ENCODE data around the gene TULP1.
A peak's percentile ranks its signal among the peaks of the same experiment; 100 is the strongest.

The TULP1 gene

GRCh38 chr6:35454391-35455110, 58.1 kb downstream of the TULP1 start:
- DNase-seq = no peak

GRCh38 chr6:35453236-35453635, 59.5 kb downstream of the TULP1 start:
- DNase-seq = no peak

GRCh38 chr6:35452183-35453090, 60.3 kb downstream of the TULP1 start, which contains the start of gene FANCE:
FANCE (plus strand) TSS chr6:35452338; CDS start chr6:35452546, 208 bp downstream.
- peak; percentile 62 to 83 for DNase-seq

- DNase-seq = no peak
Observed at GRCh38 chr6:35451354-35452182, 61.1 kb downstream of the TULP1 start.

- DNase-seq = peak; percentile 56 to 67
Observed at GRCh38 chr6:35449287-35449881, 63.3 kb downstream of the TULP1 start.

GRCh38 chr6:35448191-35448590, 64.5 kb downstream of the TULP1 start:
- no peak for DNase-seq

Measured in SHP77 (cell line).